Activated T-helper 1 cell treated with anti-CD3 and anti-CD28 coated beads, Interleukin-2, amount 50 U/mL, for 16 hours (primary cell): ENCODE data around the gene DKKL1.
A peak's percentile ranks its signal among the peaks of the same experiment; 100 is the strongest.
"Not testable (repeated sequence)": the region's sequence is repeated elsewhere in the genome, so short reads cannot be mapped to it uniquely, and the experiment has no call there.

Experiments
- DNase-seq, 2 donors: peaks; one replicate each; pipeline ENCODE4 v3.0.0-alpha.2; 2020; ENCODE audit warnings: low read depth in 1 of 2, low spot score in 1 of 2

DKKL1 gene

DNA sequence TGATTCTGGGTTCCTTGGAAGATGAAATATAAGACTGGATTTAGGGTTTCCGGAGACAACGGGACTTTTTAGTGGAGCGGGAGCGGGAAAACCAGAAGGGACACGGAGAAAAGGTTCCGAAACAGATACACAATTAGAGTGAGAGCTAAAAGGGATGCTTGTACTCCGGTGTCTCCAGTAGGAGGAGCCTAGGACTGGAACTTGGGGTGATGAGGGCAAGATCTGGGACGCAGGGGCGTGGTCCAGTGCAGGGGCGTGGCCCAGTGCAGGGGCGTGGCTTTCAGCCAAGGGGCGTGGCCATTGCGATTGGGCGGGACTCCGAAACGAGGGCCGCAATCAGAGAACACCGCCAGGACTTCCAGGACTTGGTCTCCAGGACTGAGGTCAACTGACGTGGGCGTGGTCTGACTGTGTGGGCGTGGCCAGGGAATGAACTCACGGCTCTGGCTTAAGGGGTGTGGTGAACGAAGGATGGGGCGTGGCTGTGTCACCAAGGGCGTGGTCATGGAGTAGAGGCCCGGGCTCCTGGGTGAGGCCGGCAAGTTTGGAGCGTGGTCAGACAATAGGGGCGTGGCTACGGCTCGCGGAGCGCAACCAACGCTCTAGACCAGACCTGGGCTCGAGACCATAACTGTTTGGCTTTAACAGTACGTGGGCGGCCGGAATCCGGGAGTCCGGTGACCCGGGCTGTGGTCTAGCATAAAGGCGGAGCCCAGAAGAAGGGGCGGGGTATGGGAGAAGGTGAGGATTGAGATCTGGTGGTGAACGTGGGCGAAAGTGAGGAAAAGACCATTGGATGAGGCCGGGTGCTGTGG, at the start of gene DKKL1:
DKKL1 (plus strand) TSS at position 610 of the 815 bp plus-strand sequence; CDS start at position 732, 122 bp downstream.
- DNase-seq = peak; percentile 27 to 40

DNA sequence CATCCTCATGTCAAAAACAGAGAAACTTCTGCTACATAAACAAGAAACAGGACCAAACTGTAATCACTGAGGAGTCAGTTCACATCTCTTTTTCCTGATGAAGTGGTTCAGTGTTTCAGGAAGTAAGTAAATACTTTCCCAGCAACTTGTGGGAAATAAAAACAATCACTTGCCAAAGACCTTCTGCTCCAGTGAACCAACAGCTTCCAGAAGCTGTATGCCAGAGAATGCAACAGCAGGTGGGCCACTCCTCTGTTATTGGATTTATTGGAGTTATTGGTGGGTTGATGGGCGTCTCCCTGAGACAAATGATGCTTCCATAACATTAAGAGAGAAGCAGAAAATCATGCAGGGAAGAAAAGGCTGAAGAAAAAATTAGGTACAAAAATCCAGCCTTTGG, 48.6 kb upstream of the DKKL1 start:
- no peak for DNase-seq

DNA sequence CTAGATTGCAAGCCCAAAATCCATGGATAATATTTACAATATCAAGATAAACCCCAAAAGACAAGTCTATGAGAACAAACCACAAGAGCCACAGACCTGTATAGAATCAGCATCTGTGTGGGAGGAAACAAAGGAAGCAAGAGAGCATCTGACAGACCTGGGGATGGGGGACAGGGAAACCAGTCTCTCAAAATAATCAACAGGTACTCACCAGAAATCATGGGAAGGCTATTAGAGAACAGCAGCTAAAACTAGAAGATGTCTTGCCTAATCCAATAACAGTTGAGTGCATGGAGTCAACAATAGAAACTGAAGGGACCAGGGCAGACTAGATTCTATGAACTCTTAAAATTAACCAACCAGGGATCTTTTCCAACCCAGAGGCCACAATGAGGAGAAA, 47.4 kb upstream of the DKKL1 start:
- DNase-seq = no peak

DNA sequence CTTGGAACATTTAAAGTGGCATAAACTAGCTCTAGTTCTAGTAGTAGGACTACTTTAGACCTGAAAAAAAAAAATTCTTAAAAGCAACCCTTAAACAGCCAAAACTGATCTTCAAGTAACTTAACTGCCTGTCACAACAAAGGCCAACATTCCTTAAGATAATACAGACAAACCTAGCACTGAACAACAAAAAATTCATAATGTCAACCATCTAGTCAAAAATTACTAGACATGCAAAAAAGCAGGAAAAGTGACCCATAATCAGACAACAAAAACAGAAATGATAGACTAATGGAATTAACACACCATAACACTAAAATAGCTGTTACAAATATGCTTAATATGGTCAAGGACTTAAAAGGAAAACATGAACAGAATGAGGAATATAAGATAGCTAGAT, 45.4 kb upstream of the DKKL1 start:
- DNase-seq = no peak

DNA sequence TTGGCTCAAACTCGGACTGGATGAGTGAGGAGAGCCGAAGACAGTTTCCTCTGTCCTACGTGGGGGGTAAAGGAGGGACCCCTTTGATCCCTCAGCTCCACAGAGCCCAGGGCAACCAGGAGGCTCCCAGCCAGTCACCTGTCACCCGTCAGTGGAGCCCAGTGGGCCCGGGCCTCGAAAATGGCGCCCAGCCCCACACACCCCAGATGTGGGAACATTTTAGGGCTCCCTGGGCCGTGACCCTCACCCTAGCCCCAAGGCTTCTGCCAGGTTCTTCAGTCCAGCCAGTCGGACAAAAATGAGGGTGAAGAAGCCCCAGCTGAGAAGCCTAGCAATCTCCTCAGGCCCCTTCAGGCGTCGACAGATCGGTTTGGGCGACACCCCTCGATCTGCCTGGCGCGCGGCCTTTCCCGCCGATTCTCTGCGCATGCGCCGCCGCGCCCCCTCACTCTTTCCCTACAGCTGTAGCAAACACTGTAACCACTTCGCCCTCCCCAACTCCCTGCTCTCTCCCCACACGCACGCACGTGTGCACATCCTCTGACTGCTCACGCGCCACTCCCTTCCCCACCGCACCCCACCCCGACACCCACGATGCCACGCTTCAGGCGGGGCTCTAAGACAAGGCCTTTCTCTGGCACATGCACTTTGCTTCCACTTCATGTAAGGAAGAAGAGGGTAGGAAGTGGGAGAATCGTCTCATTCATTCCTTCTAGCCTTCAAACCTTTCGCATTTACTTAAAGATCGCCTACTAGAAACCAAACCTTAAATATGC, 38.7 kb upstream of the DKKL1 start, which contains the start of gene SLC6A16:
SLC6A16 (minus strand) TSS at position 391 of the 776 bp plus-strand sequence. CDS start 13,844 bp downstream, outside the sequence.
- DNase-seq = no peak

DNA sequence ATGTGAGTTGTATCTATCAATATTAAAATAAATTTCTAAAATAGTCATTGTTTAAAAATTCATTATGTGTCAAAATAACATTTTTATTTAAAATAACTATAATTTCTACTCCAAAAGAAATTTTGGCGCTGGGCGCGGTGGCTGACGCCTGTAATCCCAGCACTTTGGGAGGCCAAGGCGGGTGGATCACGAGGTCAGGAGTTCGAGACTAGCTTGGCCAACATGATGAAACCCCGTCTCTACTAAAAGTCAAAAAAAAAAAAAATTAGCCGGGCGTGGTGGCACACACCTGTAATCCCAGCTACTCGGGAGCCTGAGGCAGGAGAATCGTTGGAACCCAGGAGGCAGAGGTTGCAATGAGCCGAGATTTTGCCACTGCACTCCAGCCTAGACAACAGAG, 37.9 kb upstream of the DKKL1 start:
- DNase-seq = not testable (repeated sequence)

DNA sequence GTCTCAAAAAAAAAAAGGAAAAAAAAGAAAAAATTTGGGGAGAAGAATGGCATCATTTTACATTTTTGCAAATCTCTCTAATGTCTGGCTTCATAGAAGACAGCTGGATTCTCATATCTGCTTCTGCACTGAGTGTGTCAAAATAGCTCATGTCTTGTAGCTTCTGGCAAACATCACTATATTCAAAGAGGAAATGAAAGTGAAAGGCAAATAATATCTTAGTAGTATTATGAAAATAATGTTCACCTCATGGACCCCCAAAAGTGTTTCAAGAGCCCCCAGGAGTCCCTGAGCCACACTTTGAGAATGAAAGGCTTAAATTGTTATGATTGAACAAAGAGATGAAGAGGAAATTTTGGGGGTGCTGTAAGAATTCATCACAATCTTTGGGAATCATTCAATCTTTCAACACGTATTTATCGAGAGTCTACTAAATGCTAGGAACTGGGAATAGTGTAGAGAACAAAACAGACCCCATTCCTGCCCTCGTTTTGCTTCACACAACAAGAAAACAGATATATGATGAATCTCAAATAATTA, 37.4 kb upstream of the DKKL1 start:
- DNase-seq = no peak

DNA sequence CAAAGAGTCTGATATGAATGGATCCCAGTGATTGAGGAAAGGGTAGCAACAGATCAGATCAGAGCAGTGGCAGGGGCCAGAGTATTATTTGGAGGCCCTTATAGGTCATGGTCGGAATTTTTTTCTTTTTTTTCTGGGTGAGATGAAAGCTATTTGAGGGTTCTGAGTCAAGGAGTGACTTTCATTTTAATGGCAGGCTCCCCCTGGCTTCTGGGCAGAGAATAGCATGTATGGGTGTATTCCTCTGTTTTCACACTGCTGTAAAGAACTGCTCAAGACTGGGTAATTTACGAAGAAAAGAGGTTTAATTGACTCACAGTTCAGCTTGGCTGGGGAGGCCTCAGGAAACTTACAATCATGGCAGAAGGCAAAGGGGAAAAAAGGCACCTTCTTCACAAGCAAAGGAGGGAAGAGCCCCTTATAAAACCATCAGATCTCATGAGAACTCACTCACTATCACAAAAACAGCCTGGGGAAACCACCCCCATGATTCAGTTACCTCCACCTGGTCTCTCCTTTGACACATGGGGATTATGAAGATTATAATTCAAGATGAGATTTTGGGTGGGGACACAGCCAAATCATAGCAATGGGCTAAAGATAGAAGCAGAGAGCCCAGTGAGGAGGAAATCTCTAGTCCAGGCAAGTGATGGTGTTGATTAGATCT, 35.7 kb upstream of the DKKL1 start:
- peak in 1 of 2 donors; percentile 28 for DNase-seq

DNA sequence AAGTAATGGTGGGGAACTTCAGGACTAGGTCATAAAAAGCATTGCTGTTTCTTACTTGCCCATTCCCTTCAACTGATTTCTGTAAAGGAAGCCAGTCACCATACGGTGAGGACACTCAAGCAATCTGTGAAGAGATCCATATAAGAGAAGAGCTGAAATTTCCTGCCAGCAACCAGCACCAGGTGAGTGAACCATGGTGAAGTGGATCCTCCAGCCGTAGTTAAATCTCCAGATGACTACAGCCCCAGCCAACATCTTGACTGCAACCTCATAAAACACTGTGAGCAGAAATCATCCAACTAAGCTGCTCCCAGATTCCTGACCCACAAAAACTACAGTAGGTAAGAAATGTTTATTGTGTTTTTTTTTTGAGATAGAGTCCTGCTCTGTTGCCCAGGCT, 34.9 kb upstream of the DKKL1 start:
- no peak for DNase-seq

DNA sequence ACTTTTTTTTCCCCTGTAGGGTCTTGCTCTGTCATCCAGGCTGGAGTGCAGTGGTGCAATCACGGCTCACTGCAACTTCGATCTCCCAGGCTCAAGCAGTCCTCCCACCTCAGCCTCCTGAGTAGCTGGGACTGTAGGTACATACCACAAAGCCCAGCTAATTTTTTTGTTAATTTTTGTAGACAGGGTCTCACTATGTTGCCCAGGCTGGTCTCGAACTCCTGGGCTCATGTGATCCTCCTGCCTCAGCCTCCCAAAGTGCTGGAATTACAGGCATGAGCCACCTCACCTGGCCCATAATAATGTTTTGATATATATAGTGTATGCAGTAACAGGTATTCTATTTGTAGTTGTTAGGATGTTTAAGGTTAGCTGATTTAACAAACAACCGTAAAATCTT, 32.5 kb upstream of the DKKL1 start:
- not testable (repeated sequence) for DNase-seq

DNA sequence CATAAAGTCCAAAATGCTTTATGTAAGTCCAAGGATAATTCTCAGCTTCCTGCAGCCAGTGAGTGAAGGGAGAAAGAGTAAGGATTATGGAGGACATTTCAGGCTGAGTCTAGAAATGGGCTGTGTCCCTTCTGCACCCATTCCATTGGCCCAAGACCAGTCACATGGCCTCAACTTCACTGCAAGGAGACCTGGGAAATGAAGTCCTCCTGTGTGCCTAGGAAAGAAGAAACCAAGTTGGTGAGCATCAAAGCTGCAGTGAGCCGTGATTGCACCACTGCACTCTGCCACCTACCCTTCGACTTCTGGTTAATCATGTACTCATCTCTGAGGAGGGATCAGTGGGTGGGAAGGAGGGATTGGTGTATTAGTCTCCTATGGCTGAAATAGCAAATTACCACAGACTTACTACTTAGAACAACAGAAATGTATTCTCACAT, 32.0 kb upstream of the DKKL1 start:
- DNase-seq = peak in 1 of 2 donors; percentile 39

DNA sequence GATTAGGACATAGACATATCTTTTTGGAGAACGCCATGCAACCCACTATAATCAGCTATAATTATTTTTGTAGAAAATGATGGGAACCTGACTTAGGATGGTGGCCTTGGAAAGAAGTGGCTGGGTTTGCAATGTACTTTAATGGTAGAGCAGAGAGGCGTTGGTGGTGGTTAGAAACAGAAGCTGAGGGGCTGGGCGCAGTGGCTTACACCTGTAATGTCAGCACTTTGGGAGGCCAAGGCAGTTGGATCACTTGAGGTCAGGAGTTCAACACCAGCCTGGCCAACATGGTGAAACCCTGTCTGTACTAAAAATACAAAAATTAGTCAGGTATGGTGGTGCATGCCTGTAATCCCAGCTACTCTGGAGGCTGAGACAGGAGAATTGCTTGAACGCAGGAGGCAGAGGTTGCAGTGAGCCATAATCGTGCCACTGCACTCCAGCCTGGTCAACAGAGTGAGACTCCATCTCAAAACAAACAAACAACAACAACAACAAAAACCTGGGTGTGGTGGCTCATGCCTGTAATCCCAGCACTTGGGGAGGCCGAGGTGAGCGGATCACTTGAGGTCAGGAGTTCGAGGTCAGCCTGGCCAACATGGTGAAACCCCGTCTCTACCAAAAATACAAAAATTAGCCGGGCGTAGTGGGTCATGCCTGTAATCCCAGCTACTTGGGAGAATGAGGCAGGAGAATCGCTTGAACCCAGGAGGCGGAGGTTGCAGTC, 30.8 kb upstream of the DKKL1 start:
- not testable (repeated sequence) for DNase-seq

DNA sequence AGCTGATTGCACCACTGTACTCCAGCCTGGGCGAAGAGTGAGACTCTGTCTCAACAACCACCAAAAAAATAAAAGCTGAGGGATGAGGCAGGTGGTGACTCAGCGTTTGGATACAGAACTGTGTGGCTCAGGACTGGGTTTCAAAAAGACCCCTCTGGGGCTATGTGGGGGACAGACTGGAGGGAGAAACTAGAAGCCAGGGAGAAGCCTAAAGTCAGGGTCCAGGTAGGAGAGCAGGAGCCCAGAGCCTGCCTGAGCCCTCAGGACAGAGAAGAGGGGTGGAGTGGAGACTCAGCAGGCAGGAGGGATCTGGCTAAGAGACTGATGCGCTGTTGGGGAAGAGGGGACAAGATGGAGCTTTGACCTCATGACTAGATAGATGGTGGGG, 30.3 kb upstream of the DKKL1 start:
- no peak for DNase-seq

DNA sequence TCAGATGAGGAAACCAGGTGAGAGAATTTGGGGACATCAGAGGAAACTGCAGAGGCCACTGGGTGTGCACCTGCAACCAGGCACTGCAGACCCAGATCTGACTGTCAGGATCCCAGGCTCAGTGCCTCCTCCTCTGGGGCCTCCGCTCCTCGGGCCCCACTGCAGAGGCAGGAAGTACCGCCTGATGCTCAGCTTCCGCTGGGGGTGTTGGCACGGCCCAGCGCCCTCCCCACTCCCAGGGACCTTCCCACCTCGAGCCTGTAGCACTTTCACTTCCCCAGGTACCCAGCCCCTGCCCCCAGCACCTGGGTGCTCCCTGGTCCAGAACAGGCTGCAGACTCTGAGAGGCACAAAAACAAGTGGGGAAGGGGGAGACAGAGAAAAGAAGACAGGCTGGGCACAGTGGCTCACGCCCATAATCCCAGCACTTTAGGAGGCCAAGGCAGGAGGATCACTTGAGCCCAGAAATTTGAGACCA, 29.8 kb upstream of the DKKL1 start:
- peak; percentile 46 to 54 for DNase-seq

DNA sequence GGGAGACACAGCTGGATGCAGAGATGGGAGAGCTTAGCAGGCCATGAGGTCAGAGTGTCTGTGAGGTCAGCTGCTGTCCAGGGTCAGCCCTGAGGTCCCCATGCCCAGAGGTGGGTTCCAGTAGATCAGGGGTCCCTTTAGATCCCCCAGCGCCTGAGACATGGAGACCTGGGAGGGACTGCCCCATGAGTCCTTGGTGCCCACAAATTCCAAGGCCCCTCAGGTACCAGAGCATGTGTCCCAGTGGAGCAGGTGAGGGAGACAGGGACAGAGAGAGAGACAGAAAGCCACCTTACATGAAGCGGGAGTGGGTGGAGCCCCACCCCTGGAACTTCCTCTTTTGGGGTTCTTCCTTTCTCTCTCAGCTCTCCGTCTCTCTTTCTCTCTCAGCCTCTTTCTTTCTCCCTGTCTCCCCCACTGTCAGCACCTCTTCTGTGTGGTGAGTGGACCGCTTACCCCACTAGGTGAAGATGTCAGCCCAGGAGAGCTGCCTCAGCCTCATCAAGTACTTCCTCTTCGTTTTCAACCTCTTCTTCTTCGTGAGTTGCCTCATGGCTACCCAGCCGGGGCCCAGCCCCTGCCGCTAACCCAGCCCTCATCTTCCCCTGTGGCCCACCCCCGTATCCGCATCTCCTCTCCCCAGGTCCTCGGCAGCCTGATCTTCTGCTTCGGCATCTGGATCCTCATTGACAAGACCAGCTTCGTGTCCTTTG, 28.4 kb upstream of the DKKL1 start, which contains the start of gene CD37:
CD37 (plus strand) TSS at position 336 of the 713 bp plus-strand sequence; CDS start at position 471, 135 bp downstream.
- peak in 1 of 2 donors; percentile 32 for DNase-seq

DNA sequence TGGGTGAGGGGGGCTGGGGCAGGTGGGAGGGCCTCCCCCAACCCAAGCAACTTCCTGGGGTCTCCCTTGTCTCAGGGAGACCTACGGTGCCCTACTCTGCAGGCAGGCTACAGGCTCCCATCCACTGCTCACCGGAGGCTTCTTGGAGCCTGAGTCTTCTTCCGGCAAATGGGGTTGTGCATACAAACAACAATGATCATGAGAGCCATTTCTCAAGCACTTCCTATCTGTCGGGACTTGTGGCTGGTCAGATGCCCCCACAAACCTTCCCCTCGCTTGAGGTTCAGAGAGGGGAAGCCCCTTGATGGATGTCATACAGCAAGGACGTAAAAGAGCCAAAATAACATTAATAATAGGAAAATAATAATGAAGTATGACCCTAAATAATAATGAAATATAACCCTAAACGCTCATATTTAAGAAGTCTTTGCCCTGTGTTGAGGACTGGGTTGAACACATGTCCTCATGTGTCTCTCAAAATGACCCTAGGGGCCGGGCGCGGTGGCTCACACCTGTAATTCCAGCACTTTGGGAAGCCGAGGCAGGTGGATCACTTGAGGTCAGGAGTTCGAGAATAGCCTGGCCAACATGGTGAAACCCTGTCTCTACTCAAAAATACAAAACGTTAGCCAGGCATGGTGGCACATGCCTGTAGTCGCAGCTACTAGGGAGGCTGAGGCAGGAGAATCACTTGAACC, 27.7 kb upstream of the DKKL1 start:
- no peak for DNase-seq

DNA sequence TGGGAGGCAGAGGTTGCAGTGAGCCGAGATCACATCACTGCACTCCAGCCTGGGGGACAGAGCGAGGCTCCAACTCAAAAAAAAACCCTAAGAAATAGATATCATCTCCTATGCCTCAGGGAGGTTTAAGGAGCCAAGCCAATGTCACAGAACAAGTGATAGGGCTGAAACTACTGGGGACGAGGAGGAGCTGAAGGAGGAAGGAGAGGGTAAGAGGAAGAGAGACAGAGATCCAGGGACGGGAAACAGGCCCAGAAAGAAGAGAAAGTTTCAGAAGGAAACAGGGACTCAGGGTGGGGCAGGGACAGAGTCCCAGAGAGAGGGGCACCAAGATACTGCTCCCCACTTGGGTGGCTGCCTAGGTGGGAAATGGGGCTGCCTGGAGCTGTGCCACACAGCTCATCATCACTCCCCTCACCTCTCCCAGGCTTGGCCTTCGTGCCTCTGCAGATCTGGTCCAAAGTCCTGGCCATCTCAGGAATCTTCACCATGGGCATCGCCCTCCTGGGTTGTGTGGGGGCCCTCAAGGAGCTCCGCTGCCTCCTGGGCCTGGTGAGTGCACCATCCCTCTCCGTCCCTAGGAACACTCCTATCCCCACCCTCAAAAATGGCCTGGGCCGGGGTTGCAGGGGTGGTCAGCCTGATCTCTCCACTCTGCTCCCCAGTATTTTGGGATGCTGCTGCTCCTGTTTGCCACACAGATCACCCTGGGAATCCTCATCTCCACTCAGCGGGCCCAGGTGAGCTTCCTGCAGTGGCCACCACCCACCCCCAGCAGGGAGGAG, 27.0 kb upstream of the DKKL1 start:
- no peak for DNase-seq

DNA sequence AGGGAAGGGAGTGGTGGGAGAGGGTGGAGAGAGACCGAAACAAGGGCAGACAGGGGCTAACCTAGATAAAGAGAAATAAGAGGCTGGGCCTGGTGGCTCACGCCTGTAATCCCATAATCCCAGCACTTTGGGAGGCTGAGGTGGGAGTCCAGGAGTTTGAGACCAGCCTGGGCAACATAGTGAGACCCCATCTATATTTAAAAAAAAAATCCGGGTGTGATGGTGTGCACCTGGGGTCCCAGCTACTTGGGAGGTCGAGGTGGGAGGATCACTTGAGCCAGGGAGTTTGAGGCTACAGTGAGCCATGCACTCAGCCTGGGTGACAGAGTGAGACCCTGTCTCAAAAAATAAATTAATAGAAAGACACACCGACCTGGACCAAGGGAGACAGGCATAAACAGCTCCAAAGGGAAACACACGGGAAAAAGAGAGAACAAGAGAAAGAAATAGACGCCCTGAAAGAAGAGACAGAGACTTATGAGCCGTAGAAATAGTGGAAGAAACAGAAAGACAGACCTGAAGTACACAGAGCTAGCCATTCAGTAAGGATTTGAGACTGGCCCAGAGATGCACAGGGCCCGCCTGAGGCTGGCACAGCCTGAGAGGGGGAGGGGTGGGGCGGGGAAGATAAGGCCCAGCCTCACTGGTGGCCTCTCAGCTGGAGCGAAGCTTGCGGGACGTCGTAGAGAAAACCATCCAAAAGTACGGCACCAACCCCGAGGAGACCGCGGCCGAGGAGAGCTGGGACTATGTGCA, 26.2 kb upstream of the DKKL1 start:
- DNase-seq = no peak
